ENCODE data around the gene IP6K1.
A peak's percentile ranks its signal among the peaks of the same experiment; 100 is the strongest.

Gene IP6K1

DNA sequence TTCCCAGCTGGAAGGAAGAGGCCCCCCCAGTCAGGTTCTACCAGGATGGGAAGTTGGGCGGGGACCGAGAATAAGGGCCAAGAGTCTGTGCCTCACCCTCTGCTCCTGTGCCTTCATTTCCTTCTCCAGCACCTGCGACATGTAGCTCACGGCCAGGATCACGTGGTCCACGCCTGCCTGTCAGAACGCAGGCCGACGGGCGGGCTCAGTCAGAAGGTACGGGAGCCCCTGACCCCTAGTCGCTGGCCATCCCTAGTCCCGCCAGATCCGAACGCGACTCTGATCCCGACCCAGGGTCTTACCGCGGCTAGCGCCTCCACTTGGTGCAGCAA lies 63.1 kb downstream of the IP6K1 start:
- no peak for DNase-seq

DNA sequence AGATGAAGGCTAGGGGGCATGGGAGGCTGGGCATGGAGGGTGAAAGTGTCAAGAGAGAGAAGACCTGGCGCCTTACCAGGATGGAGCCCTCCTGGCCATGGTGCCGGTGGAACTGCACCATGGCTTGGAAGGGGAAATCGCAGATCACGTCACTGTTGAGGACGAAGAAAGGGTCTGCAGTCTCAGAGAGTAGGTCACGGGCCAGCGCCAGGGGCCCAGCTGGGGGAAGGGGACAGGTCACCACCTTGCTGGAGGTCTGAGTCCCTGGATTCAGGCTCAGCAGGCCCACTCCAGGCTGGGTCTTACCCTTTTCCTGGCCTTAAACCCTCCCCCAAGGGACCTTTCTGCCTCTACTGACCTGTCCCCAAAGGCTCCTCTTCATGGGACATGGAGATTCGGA lies 63.4 kb downstream of the IP6K1 start:
- DNase-seq: no peak

DNA sequence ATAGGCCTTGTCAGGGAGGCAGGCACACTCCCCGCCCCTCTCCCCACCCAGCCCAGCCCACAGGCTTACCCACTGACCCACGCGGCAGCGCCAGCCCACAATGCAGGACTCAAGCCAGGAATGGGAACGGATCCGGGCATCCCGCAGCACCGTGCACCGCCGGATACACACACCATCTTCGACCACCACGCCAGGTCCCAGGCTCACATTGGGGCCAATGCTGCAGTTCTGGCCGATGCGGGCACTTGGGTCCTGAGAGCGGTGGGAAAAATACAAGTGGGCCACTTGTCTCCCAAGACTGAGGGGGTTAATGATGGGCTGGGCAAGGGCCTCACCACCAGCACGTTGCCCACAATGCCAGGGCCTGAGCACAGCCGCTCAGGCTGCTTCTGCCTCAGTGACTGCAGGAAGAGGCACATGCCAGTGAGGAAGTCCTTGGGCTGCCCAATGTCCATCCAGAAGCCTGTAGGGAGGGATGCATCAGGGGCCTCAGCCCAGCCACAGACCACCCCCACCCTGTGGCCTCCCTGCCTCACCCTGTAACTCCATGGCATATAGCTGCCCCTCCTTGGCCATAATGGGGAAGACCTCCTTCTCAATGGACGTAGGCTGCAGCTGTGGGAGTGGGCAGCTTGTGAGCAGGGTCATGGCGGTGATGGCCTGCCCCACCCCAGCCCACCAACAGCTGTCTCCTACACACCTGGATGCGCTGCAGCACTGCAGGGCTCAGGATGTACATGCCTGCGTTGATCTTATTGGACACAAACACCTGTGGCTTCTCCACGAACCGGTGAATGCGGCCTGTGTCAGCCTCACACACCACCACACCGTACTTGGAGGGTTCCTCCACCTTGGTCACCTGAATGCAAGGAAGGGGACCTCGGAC lies 64.2 kb downstream of the IP6K1 start:
- DNase-seq: no peak

DNA sequence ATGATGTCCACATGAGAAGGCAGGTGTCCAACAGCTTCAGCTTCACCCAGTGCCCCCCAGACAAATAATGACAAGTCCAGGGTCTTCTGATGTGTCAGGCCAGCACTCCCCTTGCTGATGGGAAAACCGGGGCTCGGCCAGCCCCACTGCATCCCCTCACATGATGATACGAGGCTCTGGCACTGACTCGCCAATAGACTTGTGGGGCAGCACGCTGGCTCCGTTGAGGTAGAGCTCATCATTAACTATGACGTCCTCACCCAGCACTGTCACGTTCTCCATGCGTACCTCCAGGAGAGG lies 64.8 kb downstream of the IP6K1 start:
- DNase-seq: no peak

DNA sequence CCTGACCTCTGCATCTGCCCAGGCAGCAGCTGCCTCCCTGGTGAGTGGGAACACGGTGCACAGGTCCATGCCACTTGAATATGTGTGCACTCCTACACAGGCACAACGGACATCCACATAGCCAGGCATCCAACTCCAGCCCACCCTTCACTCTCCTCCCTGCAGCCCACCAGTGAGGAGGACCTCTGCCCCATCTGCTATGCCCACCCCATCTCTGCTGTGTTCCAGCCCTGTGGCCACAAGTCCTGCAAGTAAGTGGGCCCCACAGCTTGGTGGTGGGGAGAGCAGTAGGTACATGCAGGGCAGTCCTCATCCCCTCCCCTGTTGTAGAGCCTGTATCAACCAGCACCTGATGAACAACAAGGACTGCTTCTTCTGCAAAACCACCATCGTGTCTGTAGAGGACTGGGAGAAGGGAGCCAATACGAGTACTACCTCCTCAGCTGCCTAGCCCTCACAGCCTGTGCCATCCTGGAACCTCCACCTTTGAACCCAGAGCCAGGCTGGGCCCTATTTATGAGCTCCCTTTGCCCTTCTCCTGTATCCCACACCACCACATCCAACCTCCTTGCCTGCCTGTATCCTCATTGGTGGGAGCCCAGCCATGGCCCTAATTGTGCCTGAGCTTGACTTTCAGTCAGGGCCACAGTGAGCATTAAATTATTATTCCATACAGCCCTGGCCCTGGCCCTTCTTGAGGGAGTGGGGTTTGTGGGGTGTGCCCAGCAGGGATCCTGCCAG lies 65.3 kb downstream of the IP6K1 start:
- no peak for DNase-seq

DNA sequence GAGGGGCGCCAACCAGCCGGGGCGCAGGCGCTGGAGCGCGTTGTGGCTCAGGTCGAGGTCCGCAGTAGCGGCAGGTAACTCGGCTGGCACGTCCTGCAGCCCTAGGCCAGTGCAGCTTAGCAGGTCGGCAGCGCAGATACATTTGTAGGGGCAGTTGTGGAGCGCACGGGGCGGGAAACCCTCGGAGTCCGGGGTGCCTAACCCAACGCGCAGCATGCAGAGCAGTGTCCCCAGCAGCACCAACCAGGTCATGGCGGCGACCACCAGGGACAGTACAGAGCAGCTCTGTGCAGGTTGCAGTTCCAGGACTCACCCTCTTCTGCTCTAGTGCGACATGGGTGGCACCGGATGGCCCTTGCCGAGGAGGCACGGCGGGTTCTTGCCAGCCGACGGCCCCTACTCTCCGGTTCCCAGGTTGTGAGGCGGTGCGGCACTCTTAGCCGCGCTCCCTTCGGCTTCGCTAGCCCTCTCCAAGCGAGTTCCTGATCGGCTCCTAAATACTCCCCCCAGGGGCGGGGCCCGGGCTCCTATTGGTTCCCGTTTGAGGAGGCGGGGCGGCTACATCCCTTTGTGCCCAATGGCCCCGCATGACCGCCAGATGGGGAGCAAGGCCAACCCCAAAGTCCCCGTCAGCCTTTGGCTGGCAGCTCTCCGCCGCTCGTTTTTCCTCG lies 67.0 kb downstream of the IP6K1 start, which contains the start of gene AMIGO3:
Gene AMIGO3 (minus strand): TSS at position 471 of the 671 bp plus-strand sequence. CDS start 219 bp downstream, at position 252.
- DNase-seq: peak; percentile 53

DNA sequence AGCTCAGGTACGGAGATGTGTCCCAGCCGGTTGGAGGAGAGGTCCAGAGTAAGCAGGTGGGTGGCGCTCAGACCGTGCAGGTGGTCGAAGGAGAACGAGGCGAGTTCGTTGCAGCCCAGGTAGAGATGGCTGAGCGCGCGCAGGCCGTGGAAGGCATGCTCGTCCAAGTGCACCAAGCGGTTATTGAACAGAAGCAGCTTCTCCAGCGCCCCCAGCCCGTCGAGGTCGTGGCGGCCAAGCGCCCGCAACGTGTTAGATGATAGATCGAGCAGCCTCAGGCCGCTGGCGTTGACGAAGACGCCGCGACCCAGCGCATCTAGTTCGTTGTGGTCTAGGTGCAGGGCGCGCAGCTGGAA lies 67.5 kb downstream of the IP6K1 start:
- DNase-seq: no peak

DNA sequence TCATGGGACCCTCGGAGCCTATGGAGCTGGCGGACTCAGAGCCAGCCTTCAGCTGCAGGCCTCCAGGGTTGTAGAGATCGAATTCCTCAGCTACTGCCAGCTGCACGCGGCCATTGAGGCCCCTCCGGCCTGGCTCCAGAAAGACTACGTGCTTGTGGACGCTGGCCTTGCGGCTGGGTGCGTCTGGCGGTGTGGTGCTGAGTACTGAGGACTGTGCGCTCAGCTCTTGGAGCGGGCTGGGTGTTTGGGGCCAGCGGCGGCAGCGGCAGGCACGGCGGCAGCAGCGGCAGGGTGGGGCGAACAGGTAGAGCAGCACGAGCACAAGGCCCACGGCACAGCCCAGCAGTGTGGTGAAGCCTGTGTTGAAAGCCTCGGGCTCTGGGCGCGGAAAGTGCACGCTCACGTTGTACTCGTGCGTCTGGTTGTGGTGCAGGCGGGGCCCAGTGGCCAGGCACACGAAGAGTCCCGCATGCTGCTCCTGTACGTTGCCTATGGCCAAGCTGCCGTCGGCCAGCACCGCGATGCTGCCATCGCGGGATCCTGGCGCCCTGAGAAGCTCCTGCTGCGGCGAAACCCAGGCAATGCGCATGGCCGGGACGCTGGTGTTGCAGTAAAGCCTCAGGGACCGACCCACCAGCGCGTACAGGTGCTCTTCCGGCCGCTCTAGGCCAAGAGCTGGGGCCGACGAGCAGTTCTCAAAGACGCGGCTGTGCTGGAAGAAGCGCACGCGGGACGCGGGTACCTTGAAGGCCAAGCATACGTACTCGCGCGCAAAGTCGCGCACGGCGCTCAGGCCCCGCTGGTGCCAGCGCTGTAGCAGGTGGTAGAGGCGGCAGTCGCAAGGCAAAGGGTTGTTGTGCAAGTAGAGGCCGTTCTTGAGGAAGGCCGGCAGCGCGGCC lies 68.1 kb downstream of the IP6K1 start:
- no peak for DNase-seq

DNA sequence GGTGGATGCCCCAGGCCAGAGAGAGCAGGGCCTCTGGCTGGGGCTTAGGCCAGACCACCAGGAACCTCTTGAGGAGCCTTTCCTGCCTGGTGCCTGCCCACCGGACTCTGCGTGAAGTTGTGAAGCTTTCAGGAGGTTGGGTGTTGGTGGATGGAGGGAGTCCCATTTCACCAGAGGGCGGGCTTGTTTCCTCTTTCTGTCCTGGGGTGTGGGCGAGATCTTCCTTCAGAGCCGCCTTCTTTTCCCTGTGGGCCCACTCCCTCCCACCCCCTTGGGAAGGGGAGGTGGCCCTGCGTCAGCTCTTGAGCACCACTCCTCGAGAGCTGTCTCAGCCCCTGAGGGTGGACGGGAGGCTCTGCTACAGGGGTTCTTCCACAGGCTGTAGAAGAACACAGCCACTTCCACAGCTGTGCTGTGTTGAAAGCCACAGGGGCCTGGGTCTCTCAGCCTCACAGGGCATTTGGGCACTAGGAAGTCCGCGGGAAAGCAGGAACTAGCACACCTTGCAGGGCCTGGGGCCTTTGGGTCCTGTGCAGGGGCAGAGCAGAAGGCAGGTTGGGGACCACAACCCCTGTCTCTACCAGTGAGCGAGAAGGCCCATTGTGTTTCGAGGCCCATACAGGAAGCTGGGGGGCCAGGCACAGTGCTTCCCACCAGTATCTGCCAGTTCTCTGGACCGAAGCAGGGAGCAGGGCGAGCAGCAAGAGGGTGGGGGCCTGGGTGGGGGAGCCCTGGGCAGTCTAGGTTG lies 69.0 kb downstream of the IP6K1 start:
- DNase-seq: no peak

DNA sequence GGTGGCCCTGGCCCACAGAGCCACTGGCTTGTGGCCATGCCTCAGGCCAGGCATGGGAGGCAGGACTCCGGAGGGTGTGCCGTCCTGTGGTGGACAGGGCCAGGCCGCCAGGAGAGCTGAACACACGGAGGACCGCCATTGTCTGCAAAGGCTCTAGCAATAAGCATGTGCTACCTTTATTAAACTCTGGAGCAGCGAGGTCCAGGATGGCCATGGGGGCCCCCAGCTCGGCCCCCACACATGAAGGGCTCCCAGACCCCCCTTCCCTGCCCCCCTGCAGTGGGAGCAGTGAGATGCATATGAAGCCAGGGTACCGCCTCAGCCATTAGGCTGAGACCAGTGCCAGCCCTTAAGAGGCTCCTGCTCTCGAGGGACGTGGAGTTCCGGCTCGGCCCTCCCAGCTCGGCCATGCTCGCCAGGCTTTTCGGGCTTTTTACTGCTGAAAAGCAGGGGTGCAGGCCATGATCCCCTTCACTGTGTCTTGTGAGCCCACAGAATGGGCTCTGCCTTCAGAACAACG lies 69.6 kb downstream of the IP6K1 start:
- DNase-seq: no peak

DNA sequence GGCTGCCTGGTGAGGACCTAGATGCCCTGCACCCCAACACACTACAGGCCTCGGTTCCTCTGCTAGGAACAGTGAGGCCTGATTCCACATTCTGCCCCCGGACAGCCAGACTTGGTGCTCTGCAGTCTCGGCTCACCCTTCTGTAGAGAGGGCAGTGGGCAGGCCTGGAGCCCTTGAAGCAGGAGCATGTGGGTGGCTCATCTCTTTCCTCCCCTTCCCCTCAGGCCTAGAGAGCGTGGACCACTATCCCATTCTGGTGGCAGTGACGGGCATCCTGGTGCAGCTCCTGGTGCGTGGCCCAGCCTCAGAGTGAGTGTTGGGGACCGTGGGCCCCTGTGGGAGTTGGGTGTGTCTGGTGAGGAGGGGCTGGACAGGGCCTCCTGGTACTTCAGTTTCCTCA lies 70.2 kb downstream of the IP6K1 start:
- DNase-seq: no peak

DNA sequence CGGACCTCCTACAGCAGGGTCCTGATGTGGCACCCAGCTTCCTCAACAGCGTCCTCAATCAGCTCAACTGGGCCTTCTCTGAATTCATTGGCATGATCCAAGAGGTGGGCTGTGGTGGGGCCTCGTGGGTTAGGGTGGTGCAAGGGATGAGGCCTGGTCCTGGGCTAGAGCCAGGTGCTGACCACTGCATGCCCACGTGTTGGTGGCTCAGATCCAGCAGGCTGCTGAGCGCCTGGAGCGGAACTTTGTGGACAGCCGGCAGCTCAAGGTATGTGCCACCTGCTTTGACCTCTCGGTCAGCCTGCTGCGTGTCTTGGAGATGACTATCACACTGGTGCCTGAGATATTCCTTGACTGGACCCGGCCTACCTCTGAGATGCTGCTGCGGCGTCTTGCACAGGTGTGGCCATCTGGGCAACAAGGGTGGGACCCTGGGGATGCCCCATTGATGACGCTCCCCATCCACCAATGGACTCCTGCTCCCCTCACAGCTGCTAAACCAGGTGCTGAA lies 70.7 kb downstream of the IP6K1 start:
- no peak for DNase-seq

DNA sequence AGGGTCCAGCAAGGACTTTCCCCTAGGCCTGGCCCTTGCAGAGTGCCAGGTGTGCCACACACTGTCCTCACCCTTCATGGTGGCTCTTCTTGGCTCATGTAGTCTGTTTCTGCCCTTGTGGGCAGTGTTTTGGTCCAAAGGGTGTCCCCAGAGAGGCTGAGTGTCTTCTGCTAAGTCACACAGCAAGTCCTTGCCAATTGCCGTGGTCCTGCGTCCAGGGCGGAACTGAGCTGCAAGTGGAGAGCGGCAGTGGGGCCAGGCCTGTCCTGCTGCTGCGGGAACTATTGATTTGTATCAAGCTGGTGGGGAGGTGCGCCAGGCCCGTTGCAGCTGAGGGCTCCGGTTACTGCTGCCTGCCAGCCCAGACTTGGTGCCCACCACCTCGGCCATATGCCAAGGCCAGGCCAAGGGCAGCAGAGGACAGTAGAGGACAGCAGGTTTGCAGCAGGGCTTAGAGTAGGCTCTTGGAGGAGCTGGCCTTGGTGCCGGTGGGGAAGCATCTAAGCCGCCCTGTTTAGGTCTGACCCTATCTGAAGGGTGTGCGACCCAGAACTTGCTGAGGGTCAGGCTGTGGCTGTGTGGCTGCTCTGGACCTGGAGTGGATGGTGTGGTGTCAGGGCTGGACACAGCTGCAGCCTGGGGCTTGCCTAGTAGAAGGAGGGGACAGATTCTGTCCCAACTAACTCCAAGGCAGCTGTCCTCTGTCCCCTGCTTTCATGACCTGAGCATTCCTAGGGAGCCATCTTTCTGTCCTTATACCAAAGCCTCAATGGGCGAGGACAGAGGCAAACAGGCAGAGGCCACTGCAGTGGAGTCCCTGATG lies 71.4 kb downstream of the IP6K1 start:
- no peak for DNase-seq

DNA sequence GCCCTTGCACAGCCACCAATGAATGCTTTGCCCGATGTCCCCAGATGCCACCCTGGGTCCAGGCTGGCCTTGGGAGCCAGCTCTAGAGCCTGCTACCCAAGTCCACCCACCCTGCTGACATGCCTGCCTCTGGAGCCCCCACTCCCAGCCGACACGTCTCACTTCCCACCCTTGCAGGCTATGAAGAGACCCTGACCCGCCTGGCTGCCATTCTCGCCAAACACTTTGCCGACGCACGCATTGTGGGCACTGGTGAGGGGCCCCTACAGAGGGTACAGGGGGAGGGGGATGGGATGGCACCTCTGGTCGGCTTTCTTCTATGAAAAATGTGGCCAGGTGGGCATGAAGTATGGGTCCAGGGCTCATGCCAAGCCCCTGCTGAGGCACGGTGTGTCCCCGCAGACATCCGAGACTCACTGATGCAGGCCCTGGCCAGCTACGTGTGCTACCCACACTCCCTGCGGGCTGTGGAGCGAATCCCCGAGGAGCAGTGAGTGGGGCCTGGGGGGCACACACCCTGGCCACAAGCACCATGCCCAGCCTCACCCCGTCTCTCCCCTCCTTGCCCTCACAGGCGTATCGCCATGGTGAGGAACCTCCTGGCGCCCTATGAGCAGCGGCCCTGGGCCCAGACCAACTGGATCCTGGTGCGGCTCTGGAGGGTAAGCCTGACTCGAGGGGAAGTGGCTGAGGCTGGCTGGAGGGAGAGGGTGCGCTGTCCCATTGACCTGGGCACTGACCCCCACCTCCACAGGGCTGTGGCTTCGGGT lies 72.8 kb downstream of the IP6K1 start:
- DNase-seq: no peak

DNA sequence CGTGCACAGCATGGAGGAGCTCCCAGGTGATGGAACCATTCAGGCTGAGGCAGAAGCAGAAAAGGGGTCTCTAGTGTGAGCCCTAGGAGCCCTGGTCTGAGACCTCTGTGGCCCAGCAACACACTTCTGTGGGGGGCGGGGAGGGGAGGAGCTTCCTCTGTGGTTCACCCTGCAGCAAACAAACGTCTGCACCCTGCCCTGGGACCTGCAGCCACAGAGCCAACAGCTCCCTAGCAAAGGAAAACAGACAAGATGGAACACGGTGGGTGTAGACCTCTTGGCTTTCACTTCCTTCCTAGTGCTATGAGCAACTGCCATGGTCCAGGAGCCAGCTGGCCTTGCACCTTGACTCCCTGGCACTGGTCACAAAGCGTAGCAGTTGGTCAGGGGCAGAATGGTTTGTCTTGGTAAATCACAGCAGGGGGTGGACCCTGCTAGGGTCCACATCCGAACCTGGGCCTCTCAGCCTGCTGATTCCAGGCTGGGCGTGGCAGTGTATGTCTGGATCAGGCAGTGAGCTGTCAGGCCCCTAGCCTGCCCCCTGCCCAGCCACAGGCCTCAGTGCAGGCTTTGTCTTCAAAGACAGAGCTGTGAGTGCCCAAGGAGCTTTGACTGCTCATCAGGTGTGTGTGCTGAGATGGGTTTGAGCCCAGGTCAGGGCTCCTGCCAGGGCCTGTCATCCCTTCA lies 73.6 kb downstream of the IP6K1 start:
- DNase-seq: no peak

DNA sequence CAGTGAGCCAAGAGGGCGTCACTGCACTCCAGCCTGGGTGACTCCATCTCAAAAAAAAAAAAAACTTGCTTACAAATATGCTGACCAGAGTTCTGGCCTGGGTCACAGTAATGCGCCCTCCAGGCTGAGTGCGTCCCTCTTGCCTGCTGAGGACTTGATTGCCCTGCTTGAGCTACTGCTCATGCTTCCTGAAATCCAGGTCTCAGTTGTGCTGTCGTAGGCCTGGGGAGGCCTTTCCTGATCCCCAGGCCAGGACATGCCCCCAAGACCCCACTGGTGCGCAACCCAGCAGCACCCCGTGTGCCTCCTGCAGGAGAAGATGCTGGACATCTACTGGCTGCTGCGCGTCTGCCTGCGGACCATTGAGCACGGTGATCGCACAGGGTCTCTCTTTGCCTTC lies 74.2 kb downstream of the IP6K1 start:
- no peak for DNase-seq

DNA sequence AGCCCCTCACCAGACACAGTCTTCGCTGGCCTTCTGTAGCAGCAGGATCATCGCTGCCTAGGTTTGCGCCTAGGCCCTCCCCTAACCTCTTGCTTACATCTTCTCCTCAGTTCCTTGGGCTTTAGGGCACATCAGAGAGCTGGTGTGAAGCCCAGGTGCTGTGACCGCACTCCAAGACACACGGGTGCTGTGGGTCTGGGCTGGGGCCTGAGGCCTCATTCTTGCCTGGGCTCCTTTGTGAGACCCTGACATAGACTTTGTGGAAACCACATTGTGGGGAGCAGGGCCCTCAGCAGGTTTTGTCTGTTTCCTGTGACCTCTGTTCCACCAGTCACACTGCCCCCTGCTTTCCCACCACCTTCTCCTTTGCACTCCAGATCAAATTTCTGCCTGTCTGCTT lies 74.9 kb downstream of the IP6K1 start:
- DNase-seq: no peak

DNA sequence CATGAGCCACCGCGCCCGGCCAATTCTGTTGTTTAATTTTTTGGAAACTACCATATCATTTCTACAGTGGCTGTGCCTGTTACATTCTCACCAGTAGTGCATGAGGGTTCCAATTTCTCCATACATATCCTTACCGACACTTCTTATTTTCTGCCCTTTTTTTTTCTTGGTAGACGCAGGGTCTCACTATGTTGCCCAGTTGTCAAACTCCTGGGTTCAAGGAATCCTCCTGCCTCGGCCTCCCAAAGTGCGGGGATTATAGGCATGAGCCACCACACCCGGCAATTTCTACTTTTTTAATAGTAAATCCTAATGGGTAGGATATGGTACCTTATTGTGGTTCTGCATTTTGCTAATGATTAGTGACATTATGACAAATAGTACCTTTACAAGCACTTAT lies 76.5 kb downstream of the IP6K1 start:
- DNase-seq: no peak

DNA sequence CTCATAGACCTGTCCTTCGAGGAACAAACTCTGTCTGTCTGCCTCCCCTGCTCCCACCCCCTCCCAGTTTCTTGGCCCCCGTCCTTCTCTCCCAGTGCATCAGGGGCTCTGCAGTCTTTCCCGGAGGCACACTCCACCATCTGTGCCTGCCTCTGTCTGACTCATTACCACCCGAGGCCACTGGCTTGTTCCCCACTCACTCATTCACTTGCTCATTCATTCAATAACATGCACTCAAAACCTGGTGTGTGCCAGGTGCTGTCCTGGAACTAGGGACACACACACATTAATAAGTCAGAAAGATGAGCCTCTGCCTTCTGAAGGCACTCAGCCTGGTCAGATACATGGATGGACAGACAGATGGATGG lies 79.2 kb downstream of the IP6K1 start:
- no peak for DNase-seq

Measured in NCI-H1436 treated with DMSO at 0.1 percent for 48 hours (cell line).